HL-60 (cell line): ENCODE measurements around the gene ZNF593.

Experiments
- DNase-seq, 2 experiments: peaks; one replicate each; pipeline ENCODE4 v3.0.0-alpha.2; 2010 to 2020; ENCODE audit warnings: low read depth in 1 of 2, low spot score in 1 of 2
- H3K27ac ChIP-seq: fragments of 250-450 bp; sonication (Bioruptor Pico); replicated peaks from 2 replicates; pipeline ENCODE4 v1.5.1; 2020; ENCODE audit warnings: mild to moderate bottlenecking, moderate library complexity
- H3K27me3 ChIP-seq: fragments of 250-450 bp; sonication (Bioruptor Pico); 2 replicates; pipeline ENCODE4 v1.5.1; 2021; ENCODE audit warnings: mild to moderate bottlenecking, moderate library complexity; ENCODE audit not compliant: insufficient read depth, poor library complexity, severe bottlenecking
- H3K4me3 ChIP-seq: replicated peaks from 2 replicates; pipeline ENCODE4 v1.5.1; 2011; ENCODE audit warnings: mild to moderate bottlenecking, control low read depth, low read length; ENCODE audit not compliant: insufficient read depth
- GABPA ChIP-seq: IDR thresholded peaks from 2 replicates; pipeline ENCODE4 v1.6.1; 2012; ENCODE audit warnings: low read depth
- POLR2AphosphoS5 ChIP-seq: IDR thresholded peaks from 2 replicates; pipeline ENCODE4 v1.6.1; 2012; ENCODE audit warnings: low read depth
- SPI1 ChIP-seq: IDR thresholded peaks from 2 replicates; pipeline ENCODE4 v1.6.1; 2012; ENCODE audit warnings: low read depth, mild to moderate bottlenecking, borderline replicate concordance
- TF ChIP-seq, protein P1 (sequence below): IDR thresholded peaks from one replicate; pipeline ENCODE4 v1.5.1; 2011; ENCODE audit warnings: low read length, control low read depth, inconsistent platforms; ENCODE audit not compliant: insufficient read depth
- TF ChIP-seq, protein P2 (sequence below): IDR thresholded peaks from 2 replicates; pipeline ENCODE4 v1.6.1; 2012; ENCODE audit warnings: low read depth; ENCODE audit not compliant: insufficient replicate concordance

ZNF593 gene

DNA sequence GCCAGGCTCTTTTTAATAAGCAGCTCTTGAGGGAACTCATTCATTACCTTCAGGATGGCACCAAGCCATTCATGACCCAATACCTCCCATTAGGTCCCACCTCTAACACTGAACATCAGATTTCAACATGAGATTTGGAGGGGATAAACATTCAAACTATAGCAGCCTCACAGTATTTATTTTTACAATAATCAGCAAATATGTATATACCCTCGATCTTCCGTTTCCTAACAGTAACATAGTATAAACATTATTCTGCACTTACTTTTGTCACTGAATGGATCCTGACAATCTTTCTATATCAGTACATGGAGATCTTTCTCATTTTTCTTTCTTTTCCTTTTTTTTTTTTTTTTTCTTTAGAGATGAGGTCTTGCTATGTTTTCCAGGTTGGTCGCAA lies 26.1 kb downstream of the ZNF593 start:
- TF ChIP-seq GABPA (no peak), POLR2AphosphoS5 (no peak), SPI1 (no peak)
- TF ChIP-seq, protein P1, sequence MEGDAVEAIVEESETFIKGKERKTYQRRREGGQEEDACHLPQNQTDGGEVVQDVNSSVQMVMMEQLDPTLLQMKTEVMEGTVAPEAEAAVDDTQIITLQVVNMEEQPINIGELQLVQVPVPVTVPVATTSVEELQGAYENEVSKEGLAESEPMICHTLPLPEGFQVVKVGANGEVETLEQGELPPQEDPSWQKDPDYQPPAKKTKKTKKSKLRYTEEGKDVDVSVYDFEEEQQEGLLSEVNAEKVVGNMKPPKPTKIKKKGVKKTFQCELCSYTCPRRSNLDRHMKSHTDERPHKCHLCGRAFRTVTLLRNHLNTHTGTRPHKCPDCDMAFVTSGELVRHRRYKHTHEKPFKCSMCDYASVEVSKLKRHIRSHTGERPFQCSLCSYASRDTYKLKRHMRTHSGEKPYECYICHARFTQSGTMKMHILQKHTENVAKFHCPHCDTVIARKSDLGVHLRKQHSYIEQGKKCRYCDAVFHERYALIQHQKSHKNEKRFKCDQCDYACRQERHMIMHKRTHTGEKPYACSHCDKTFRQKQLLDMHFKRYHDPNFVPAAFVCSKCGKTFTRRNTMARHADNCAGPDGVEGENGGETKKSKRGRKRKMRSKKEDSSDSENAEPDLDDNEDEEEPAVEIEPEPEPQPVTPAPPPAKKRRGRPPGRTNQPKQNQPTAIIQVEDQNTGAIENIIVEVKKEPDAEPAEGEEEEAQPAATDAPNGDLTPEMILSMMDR, result no peak
- TF ChIP-seq, protein P2, sequence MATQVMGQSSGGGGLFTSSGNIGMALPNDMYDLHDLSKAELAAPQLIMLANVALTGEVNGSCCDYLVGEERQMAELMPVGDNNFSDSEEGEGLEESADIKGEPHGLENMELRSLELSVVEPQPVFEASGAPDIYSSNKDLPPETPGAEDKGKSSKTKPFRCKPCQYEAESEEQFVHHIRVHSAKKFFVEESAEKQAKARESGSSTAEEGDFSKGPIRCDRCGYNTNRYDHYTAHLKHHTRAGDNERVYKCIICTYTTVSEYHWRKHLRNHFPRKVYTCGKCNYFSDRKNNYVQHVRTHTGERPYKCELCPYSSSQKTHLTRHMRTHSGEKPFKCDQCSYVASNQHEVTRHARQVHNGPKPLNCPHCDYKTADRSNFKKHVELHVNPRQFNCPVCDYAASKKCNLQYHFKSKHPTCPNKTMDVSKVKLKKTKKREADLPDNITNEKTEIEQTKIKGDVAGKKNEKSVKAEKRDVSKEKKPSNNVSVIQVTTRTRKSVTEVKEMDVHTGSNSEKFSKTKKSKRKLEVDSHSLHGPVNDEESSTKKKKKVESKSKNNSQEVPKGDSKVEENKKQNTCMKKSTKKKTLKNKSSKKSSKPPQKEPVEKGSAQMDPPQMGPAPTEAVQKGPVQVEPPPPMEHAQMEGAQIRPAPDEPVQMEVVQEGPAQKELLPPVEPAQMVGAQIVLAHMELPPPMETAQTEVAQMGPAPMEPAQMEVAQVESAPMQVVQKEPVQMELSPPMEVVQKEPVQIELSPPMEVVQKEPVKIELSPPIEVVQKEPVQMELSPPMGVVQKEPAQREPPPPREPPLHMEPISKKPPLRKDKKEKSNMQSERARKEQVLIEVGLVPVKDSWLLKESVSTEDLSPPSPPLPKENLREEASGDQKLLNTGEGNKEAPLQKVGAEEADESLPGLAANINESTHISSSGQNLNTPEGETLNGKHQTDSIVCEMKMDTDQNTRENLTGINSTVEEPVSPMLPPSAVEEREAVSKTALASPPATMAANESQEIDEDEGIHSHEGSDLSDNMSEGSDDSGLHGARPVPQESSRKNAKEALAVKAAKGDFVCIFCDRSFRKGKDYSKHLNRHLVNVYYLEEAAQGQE, result no peak
- Histone ChIP-seq H3K27ac (no peak overlapping the region), H3K27me3 (no peaks in the 10 kb centered on the region), H3K4me3 (no peak overlapping the region)
- DNase-seq, result no peak

DNA sequence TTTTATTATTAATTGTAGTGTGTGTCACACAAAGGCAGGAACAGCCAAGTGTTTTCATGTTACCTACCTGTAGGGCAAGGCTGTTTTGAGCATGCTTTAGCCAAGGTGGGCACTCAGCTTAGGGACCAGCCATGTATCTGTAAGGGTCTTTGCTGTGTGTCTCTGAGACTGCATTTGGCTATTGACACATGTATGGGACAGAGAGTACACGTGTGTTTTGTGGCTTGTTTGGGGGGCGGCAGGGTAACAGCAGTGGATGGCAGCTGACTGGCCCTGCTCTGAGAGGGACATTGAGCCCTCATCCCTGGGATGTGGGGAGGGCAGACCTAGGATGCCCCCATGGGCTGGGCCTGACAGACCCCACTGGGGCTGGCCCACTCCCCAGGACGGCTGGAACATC lies 27.6 kb downstream of the ZNF593 start:
- DNase-seq, result no peak
- TF ChIP-seq SPI1 (no peak), POLR2AphosphoS5 (no peak), GABPA (no peak)
- TF ChIP-seq, protein P1, result no peak
- TF ChIP-seq, protein P2, result no peak
- H3K27ac ChIP-seq, result no peak overlapping the region
- no peaks in the 10 kb centered on the region for H3K27me3 ChIP-seq
- no peak overlapping the region for H3K4me3 ChIP-seq

DNA sequence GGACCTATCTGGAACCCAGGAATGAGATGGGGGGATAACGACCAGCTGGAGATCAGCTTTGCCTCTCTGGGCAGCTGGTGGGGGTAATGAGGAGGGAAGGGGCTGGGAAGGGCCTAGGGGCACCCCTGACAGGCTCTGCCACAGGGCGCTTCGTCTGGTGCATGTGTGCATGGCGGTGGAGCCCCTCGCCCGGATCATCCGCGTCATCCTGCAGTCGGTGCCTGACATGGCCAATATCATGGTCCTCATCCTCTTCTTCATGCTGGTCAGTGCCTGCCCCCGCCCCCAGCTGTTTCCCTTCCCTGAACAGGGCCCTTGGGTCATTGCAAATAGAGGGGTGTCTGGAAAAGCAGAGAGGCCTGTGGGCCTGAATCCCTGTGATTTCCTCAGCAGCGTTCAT lies 28.1 kb downstream of the ZNF593 start:
- TF ChIP-seq GABPA (no peak), POLR2AphosphoS5 (no peak), SPI1 (no peak)
- TF ChIP-seq, protein P2, result no peak
- TF ChIP-seq, protein P1, result no peak
- no peak for DNase-seq
- H3K4me3 ChIP-seq, result no peak overlapping the region
- no peaks in the 10 kb centered on the region for H3K27me3 ChIP-seq
- no peak overlapping the region for H3K27ac ChIP-seq
